Thoracic aorta (tissue), 2 donors: ENCODE measurements around the gene UBE2D2. TPM values are rescaled to one million over a fixed set of nuclear protein-coding genes. Genes with fewer than 3 reads are reported as not detected.

Source experiments
- ATAC-seq: fragments of 150-250 bp; one replicate; pipeline ENCODE4 v1.8.0; 2017; ENCODE audit warnings: low read depth; ENCODE audit not compliant: insufficient number of reproducible peaks, low FRiP score
- DNase-seq: peaks from one replicate; pipeline ENCODE4 v3.0.0-alpha.2; 2020; ENCODE audit warnings: low spot score
- H3K27ac ChIP-seq, 2 donors: fragments of 200-600 bp; sonication (generic); 1 replicate in 1 of 2; 2 replicates in 1 of 2; pipeline ENCODE4 v1.5.1; 2016; ENCODE audit warnings: mild to moderate bottlenecking in 2 of 2, moderate library complexity in 2 of 2
- H3K27me3 ChIP-seq: fragments of 200-600 bp; sonication (generic); replicated peaks from 2 replicates; pipeline ENCODE4 v1.6.0; 2016; ENCODE audit warnings: mild to moderate bottlenecking; ENCODE audit not compliant: insufficient read depth
- H3K36me3 ChIP-seq: fragments of 200-600 bp; sonication (generic); one replicate; pipeline ENCODE4 v1.5.1; 2016
- H3K4me1 ChIP-seq, 2 donors: fragments of 200-600 bp; sonication (generic); 1 replicate in 1 of 2; 2 replicates in 1 of 2; pipeline versions ENCODE4 v1.5.1 to v1.6.0; 2016; ENCODE audit warnings: low read depth in 2 of 2, mild to moderate bottlenecking in 1 of 2; ENCODE audit not compliant: control insufficient read depth in 1 of 2
- H3K4me3 ChIP-seq: fragments of 200-600 bp; sonication (generic); 2 replicates; pipeline ENCODE4 v1.5.1; 2016; ENCODE audit warnings: mild to moderate bottlenecking
- H3K9me3 ChIP-seq: fragments of 200-600 bp; sonication (generic); 2 replicates; pipeline ENCODE4 v1.5.1; 2016
- CTCF ChIP-seq: fragments of 200-600 bp; sonication (generic); IDR thresholded peaks from one replicate; pipeline ENCODE4 v1.5.1; 2019; ENCODE audit warnings: antibody characterized with exemption
- total RNA-seq, 2 donors: library from RNA; depleted of rRNA; stranded (reverse); fragments of >200 nt; gene quantifications; one replicate each; pipeline versions ENCODE4 v1.1.0 to v1.2.3, GENCODE V29; 2016

Gene UBE2D2
- total RNA-seq, 2 donors from 2014 or later: 51.9 to 66.7 TPM

DNA sequence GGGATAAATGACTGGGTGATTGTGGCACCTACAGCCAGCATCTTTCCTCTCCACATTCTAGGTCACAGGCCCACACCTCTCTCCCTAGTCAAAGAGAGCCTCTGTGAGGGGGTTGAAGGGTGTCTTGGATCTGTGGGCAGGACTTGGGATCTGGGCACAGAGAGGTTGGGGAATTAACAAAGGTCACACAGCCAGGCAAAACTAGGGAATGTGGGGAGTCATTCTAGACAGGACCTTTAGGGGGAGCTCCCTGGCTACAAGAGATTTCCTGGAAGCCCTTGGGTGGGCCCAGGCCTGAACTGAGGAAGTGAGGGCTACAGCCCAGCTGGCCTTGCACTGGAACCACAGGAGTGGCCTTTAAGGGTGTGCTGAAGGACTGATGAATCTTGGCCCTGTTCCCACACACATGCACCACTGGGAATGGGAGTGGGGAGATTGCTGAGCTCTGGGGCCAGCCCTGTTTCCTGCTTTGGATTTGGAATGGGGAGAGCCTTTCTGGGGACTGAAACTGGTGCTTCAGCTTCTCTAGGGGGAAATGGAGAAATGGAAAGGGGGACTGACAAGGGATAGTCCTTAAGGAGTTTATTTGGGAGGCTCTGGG is 74.6 kb downstream of the UBE2D2 start:
- Histone ChIP-seq H3K27me3 (no peaks in the 10 kb centered on the region), H3K36me3 (no peaks in the 10 kb centered on the region), H3K4me3 (no peak overlapping the region), H3K27ac (peak overlapping the region; percentile 23 to 24), H3K9me3 (no peaks in the 10 kb centered on the region), H3K4me1 (peaks cover 25 to 40% of the 10 kb centered on the region in 2 donors)
- no peak for ATAC-seq
- peak; percentile 54 for TF ChIP-seq CTCF
- DNase-seq: peak; percentile 46

- no peak for TF ChIP-seq CTCF
- ATAC-seq (no peak), DNase-seq (no peak)
- Histone ChIP-seq H3K27ac (peak overlapping the region; percentile 23 to 24), H3K27me3 (no peaks in the 10 kb centered on the region), H3K4me1 (peaks cover 25 to 40% of the 10 kb centered on the region in 2 donors), H3K36me3 (no peaks in the 10 kb centered on the region), H3K9me3 (no peaks in the 10 kb centered on the region), H3K4me3 (peak overlapping the region; percentile 83)
These were observed 75.2 kb downstream of the UBE2D2 start for GRCh38 chr5:139636207-139636792.

- H3K9me3 ChIP-seq: no peaks in the 10 kb centered on the region
- ATAC-seq (peak; percentile 22), DNase-seq (no peak)
- no peaks in the 10 kb centered on the region for H3K27me3 ChIP-seq
- peaks cover 25 to 40% of the 10 kb centered on the region in 2 donors for H3K4me1 ChIP-seq
- H3K27ac ChIP-seq: peak overlapping the region in 1 of 2 donors; percentile 74
- TF ChIP-seq CTCF: no peak
- H3K36me3 ChIP-seq: no peaks in the 10 kb centered on the region
- peak overlapping the region; percentile 83 for H3K4me3 ChIP-seq
These were observed 75.9 kb downstream of the UBE2D2 start for GRCh38 chr5:139636975-139637408.

- Histone ChIP-seq H3K27ac (peak overlapping the region; percentile 74 to 76), H3K4me1 (peaks cover 25 to 40% of the 10 kb centered on the region in 2 donors), H3K9me3 (no peaks in the 10 kb centered on the region), H3K36me3 (no peaks in the 10 kb centered on the region), H3K4me3 (peak overlapping the region; percentile 83), H3K27me3 (no peaks in the 10 kb centered on the region)
- peak; percentile 31 for TF ChIP-seq CTCF
- ATAC-seq: peak; percentile 33
- DNase-seq: no peak
These were observed 76.4 kb downstream of the UBE2D2 start for GRCh38 chr5:139637438-139638089.

GRCh38 chr5:139638090-139638735 is 77.1 kb downstream of the UBE2D2 start:
- Histone ChIP-seq H3K4me3 (peak overlapping the region; percentile 83), H3K36me3 (no peaks in the 10 kb centered on the region)
- peak; percentile 61 for DNase-seq

More at GRCh38 chr5:139638090-139638735, 77.1 kb downstream of the UBE2D2 start:
- peaks cover 25 to 40% of the 10 kb centered on the region in 2 donors for H3K4me1 ChIP-seq
- H3K27me3 ChIP-seq: no peaks in the 10 kb centered on the region
- peak; percentile 62 for ATAC-seq
- TF ChIP-seq CTCF: no peak
- peak overlapping the region; percentile 74 to 76 for H3K27ac ChIP-seq
- H3K9me3 ChIP-seq: no peaks in the 10 kb centered on the region
